IMR-90 (cell line): ENCODE measurements around the gene FCRL6. TPM values are rescaled to one million over a fixed set of nuclear protein-coding genes. Genes with fewer than 3 reads are reported as not detected.

Experiments
- ATAC-seq: fragments of 200-7000 bp; cut with Tn5 transposase; 2 replicates; pipeline ENCODE4 v1.9.1; 2020; ENCODE audit warnings: low read depth, mild to moderate bottlenecking, moderate library complexity
- BruUV-seq: library from RNA; stranded (reverse); fragments of 400-500 nt; replicated peaks from 2 replicates; lab custom pipeline; 2021; lab: Mats Ljungman, UMichigan
- CTCF ChIA-PET: fragments of 300-600 bp; formaldehyde crosslinking; extraction: SDS; loops from one replicate; lab custom pipeline; 2021; ENCODE audit warnings: antibody characterized with exemption; lab: Yijun Ruan, JAX
- POLR2A ChIA-PET: fragments of 300-600 bp; sonication (Branson Sonifier 250); formaldehyde crosslinking; loops from one replicate; lab custom pipeline; 2022; ENCODE audit warnings: antibody characterized with exemption; ENCODE audit not compliant: unreplicated experiment; lab: Charles Lee
- DNase-seq: peaks from one replicate; pipeline ENCODE4 v3.0.0; 2013
- H2AFZ ChIP-seq: replicated peaks from 2 replicates; pipeline ENCODE3; 2013; ENCODE audit warnings: low read length, mild to moderate bottlenecking; ENCODE audit not compliant: poor library complexity
- H2AK5ac ChIP-seq: 2 replicates; pipeline ENCODE4 v1.6.1; 2013; ENCODE audit warnings: low read depth, low read length, inconsistent platforms
- H2AK9ac ChIP-seq: replicated peaks from 2 replicates; pipeline ENCODE3; 2013; ENCODE audit warnings: mild to moderate bottlenecking, low read depth, low read length, moderate library complexity; ENCODE audit not compliant: poor library complexity
- H2BK120ac ChIP-seq: 2 replicates; pipeline ENCODE4 v1.6.1; 2013; ENCODE audit warnings: low read depth, low read length, inconsistent platforms
- H2BK15ac ChIP-seq: 3 replicates; pipeline ENCODE4 v1.6.1; 2013; ENCODE audit warnings: low read depth, low read length, inconsistent platforms
- H2BK20ac ChIP-seq: 2 replicates; pipeline ENCODE4 v1.6.1; 2013; ENCODE audit warnings: low read depth, mild to moderate bottlenecking, inconsistent platforms, low read length, moderate library complexity
- H2BK5ac ChIP-seq: 2 replicates; pipeline ENCODE4 v1.6.1; 2013; ENCODE audit warnings: mild to moderate bottlenecking, low read depth, low read length, inconsistent platforms; ENCODE audit not compliant: poor library complexity, severe bottlenecking
- H3K14ac ChIP-seq: replicated peaks from 2 replicates; pipeline ENCODE4 v1.6.1; 2013; ENCODE audit warnings: low read depth, low read length, inconsistent platforms
- H3K18ac ChIP-seq: 2 replicates; pipeline ENCODE4 v1.6.1; 2013; ENCODE audit warnings: low read depth, low read length, control low read depth
- H3K23ac ChIP-seq: 2 replicates; pipeline ENCODE4 v1.6.1; 2013; ENCODE audit warnings: low read depth, low read length, inconsistent platforms
- H3K27ac ChIP-seq: 2 replicates; pipeline ENCODE4 v1.5.1; 2013; ENCODE audit warnings: mild to moderate bottlenecking, control low read depth, low read length; ENCODE audit not compliant: insufficient read depth
- H3K27me3 ChIP-seq: 2 replicates; pipeline ENCODE4 v1.6.1; 2013; ENCODE audit warnings: low read length; ENCODE audit not compliant: control insufficient read depth, insufficient read depth
- H3K36me3 ChIP-seq: 2 replicates; pipeline ENCODE4 v1.6.1; 2013; ENCODE audit warnings: low read length, mixed read lengths; ENCODE audit not compliant: control insufficient read depth, insufficient read depth
- H3K4ac ChIP-seq: 2 replicates; pipeline ENCODE4 v1.6.1; 2013; ENCODE audit warnings: low read depth, low read length, inconsistent platforms
- H3K4me1 ChIP-seq: 2 replicates; pipeline ENCODE4 v1.6.1; 2013; ENCODE audit warnings: low read length, mixed read lengths; ENCODE audit not compliant: control insufficient read depth, insufficient read depth
- H3K4me2 ChIP-seq: 2 replicates; pipeline ENCODE4 v1.6.1; 2013; ENCODE audit warnings: low read depth, mild to moderate bottlenecking, control low read depth, low read length, moderate library complexity
- H3K4me3 ChIP-seq: 2 replicates; pipeline ENCODE4 v1.5.1; 2013; ENCODE audit warnings: low read depth, mild to moderate bottlenecking, control low read depth, low read length, moderate library complexity; ENCODE audit not compliant: insufficient read depth
- H3K56ac ChIP-seq: 2 replicates; pipeline ENCODE4 v1.6.1; 2013; ENCODE audit warnings: low read length, inconsistent platforms; ENCODE audit not compliant: insufficient read depth; ENCODE audit errors: extremely low read depth
- H3K79me1 ChIP-seq, 2 experiments: 2 replicates each; pipeline ENCODE4 v1.6.1; 2013; ENCODE audit warnings: low read length in 2 of 2, inconsistent platforms in 1 of 2, low read depth in 1 of 2
- H3K9ac ChIP-seq: 2 replicates; pipeline ENCODE4 v1.6.1; 2013; ENCODE audit warnings: low read depth, low read length, control low read depth
- H3K9me1 ChIP-seq: 2 replicates; pipeline ENCODE4 v1.6.1; 2013; ENCODE audit warnings: low read length, inconsistent platforms; ENCODE audit not compliant: insufficient read depth
- H3K9me3 ChIP-seq: 2 replicates; pipeline ENCODE4 v1.6.1; 2013; ENCODE audit warnings: low read length; ENCODE audit not compliant: control insufficient read depth, insufficient read depth
- H4K20me1 ChIP-seq: 2 replicates; pipeline ENCODE4 v1.6.1; 2013; ENCODE audit warnings: low read length, inconsistent platforms; ENCODE audit not compliant: insufficient read depth
- H4K5ac ChIP-seq: 2 replicates; pipeline ENCODE4 v1.6.1; 2013; ENCODE audit warnings: mild to moderate bottlenecking, low read depth, low read length, control low read depth
- H4K8ac ChIP-seq, 2 experiments: 2 replicates each; pipeline ENCODE4 v1.6.1; 2013; ENCODE audit warnings: low read depth in 2 of 2, low read length in 2 of 2, control low read depth in 1 of 2, inconsistent platforms in 1 of 2
- H4K91ac ChIP-seq: 2 replicates; pipeline ENCODE4 v1.6.1; 2013; ENCODE audit warnings: low read depth, low read length, inconsistent platforms; ENCODE audit not compliant: insufficient read depth
- BHLHE40 ChIP-seq: fragments of 150-350 bp; IDR thresholded peaks from 2 replicates; pipeline ENCODE4 v1.6.1; 2016; ENCODE audit warnings: mild to moderate bottlenecking, low read depth, low read length
- CEBPB ChIP-seq: IDR thresholded peaks from 2 replicates; pipeline ENCODE4 v1.6.1; 2012; ENCODE audit warnings: low read depth, low read length, improper control_type of control experiment
- CHD1 ChIP-seq: IDR thresholded peaks from 2 replicates; pipeline ENCODE4 v1.6.1; 2012; ENCODE audit warnings: low read depth, low read length, improper control_type of control experiment
- ELK1 ChIP-seq: fragments of 150-350 bp; IDR thresholded peaks from 2 replicates; pipeline ENCODE4 v1.6.1; 2016; ENCODE audit warnings: low read depth, mild to moderate bottlenecking, low read length, moderate library complexity, borderline replicate concordance
- FOS ChIP-seq: fragments of 150-350 bp; IDR thresholded peaks from 2 replicates; pipeline ENCODE4 v1.6.1; 2016; ENCODE audit warnings: low read depth, low read length
- MAFK ChIP-seq: IDR thresholded peaks from 2 replicates; pipeline ENCODE4 v1.6.1; 2012; ENCODE audit warnings: low read depth, low read length, improper control_type of control experiment
- MAZ ChIP-seq: IDR thresholded peaks from 2 replicates; pipeline ENCODE4 v1.6.1; 2012; ENCODE audit warnings: low read depth, mild to moderate bottlenecking, low read length, improper control_type of control experiment, moderate library complexity, borderline replicate concordance
- MXI1 ChIP-seq: IDR thresholded peaks from 2 replicates; pipeline ENCODE4 v1.6.1; 2012; ENCODE audit warnings: low read depth, mild to moderate bottlenecking, low read length, moderate library complexity, borderline replicate concordance
- NFE2L2 ChIP-seq: fragments of 150-350 bp; IDR thresholded peaks from 2 replicates; pipeline ENCODE4 v1.6.1; 2016; ENCODE audit warnings: low read depth, mild to moderate bottlenecking, low read length
- POLR2A ChIP-seq: IDR thresholded peaks from 2 replicates; pipeline ENCODE4 v1.6.1; 2012; ENCODE audit warnings: mild to moderate bottlenecking, low read depth, low read length
- RAD21 ChIP-seq: IDR thresholded peaks from 2 replicates; pipeline ENCODE4 v1.6.1; 2012; ENCODE audit warnings: low read length, improper control_type of control experiment
- RCOR1 ChIP-seq: IDR thresholded peaks from 2 replicates; pipeline ENCODE4 v1.6.1; 2012; ENCODE audit warnings: mild to moderate bottlenecking, low read length, improper control_type of control experiment; ENCODE audit not compliant: insufficient replicate concordance
- RFX5 ChIP-seq: IDR thresholded peaks from 2 replicates; pipeline ENCODE4 v1.8.0; 2012; ENCODE audit warnings: low read depth, mild to moderate bottlenecking, low read length, moderate library complexity
- SMC3 ChIP-seq: fragments of 150-350 bp; IDR thresholded peaks from 2 replicates; pipeline ENCODE4 v1.6.1; 2016; ENCODE audit warnings: low read depth, mild to moderate bottlenecking, antibody characterized with exemption, low read length, moderate library complexity
- WGBS, 2 experiments: methylation state at CpG; one replicate each; pipeline versions ENCODE4 v1.1.5 to v1.1.7; 2013; ENCODE audit warnings: missing lambda C conversion rate in 2 of 2; ENCODE audit not compliant: insufficient read length in 1 of 2; ENCODE audit errors: extremely low coverage in 2 of 2; 5-methylcytosine and 5-hydroxymethylcytosine counted together
- dilution Hi-C: fragments of 300-500 bp; cut with HindIII; formaldehyde crosslinking; loops from one replicate; pipeline ENCODE4 v1.14.3; 2018; ENCODE audit warnings: low sequenced_read_pairs; ENCODE audit not compliant: unreplicated experiment
- in situ Hi-C: fragments of 300-500 bp; cut with MboI; formaldehyde crosslinking; loops from 3 replicates; pipeline ENCODE4 v1.14.3; 2019; ENCODE audit warnings: low sequenced_read_pairs, inconsistent platforms, mixed read lengths
- intact Hi-C: fragments of 100-400 bp; cut with micrococcal nuclease; formaldehyde crosslinking; loops from 2 replicates; pipeline ENCODE4 v1.10.0; 2022
- polyA plus RNA-seq, 3 experiments: library from polyadenylated mRNA; depleted of rRNA; stranded (reverse); fragments of >200 nt; gene quantifications; 2 replicates each; pipeline ENCODE4 v1.2.3, GENCODE V29; 2012; ENCODE audit warnings: low replicate concordance in 1 of 3
- total RNA-seq: library from RNA; depleted of rRNA; stranded (reverse); fragments of >200 nt; gene quantifications from 2 replicates; pipeline ENCODE4 v1.2.3, GENCODE V29; 2012
- TF ChIP-seq, protein P1 (sequence below): fragments of 150-350 bp; IDR thresholded peaks from 2 replicates; pipeline ENCODE4 v1.6.1; 2017; ENCODE audit warnings: mild to moderate bottlenecking, antibody characterized with exemption, low read length, low read depth
- TF ChIP-seq, protein P2 (sequence below): conservative IDR thresholded peaks from 2 replicates; pipeline ENCODE4 v1.5.1; 2012; ENCODE audit warnings: mild to moderate bottlenecking, low read depth, low read length, improper control_type of control experiment

FCRL6 gene
- total and polyA plus RNA-seq, 2 of the 4 experiments (the other 2 are of a cell fraction) = not detected

DNA sequence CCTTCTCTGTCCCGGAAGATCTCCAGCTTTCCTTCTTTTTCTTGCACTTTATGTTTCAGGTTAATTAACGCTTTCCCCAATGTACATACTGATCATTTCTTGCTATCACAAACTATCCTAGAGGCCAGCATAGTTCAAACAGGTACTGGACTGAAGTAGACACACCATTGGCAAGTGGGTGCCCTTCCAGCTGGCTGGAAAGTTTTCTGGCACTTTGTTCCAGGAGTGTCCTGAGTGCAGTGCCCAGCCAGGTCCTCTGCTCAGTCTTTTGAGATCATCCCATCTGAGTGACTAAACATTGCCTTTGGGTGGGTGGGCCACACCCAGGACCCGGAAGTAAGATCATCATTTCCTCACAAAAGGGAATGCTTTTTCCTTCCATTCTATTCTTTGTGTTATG lies 36.4 kb upstream of the FCRL6 start:
- 80% methylated on average over 1 of the region's 3 CpGs; no CpG with 5 or more reads in 1 of the 2 experiments for WGBS, 2 experiments
- Histone ChIP-seq H3K79me1 (no peaks in the 10 kb centered on the region), H2BK20ac (no peak overlapping the region), H4K91ac (no peak overlapping the region), H3K18ac (no peak overlapping the region), H4K8ac (no peak overlapping the region), H3K27me3 (no peaks in the 10 kb centered on the region), H2AK9ac (no peak overlapping the region), H3K4me2 (no peak overlapping the region), H2AFZ (no peak overlapping the region), H3K4me1 (no peaks in the 10 kb centered on the region), H3K9me1 (no peaks in the 10 kb centered on the region), H2BK15ac (no peak overlapping the region), H2BK120ac (no peak overlapping the region), H2BK5ac (no peak overlapping the region), H3K9ac (no peak overlapping the region), H3K56ac (no peak overlapping the region), H3K14ac (no peak overlapping the region), H4K20me1 (no peaks in the 10 kb centered on the region), H3K4me3 (no peak overlapping the region), H3K4ac (no peak overlapping the region), H2AK5ac (no peak overlapping the region), H4K5ac (no peak overlapping the region), H3K23ac (no peak overlapping the region), H3K9me3 (no peaks in the 10 kb centered on the region), H3K36me3 (no peaks in the 10 kb centered on the region), H3K27ac (no peak overlapping the region)
- TF ChIP-seq ELK1 (no peak), FOS (no peak), RCOR1 (no peak), MXI1 (no peak), CHD1 (no peak), SMC3 (no peak), POLR2A (no peak), RAD21 (no peak), MAZ (no peak), NFE2L2 (no peak), RFX5 (no peak), MAFK (no peak), CEBPB (no peak), BHLHE40 (no peak)
- TF ChIP-seq, protein P1, sequence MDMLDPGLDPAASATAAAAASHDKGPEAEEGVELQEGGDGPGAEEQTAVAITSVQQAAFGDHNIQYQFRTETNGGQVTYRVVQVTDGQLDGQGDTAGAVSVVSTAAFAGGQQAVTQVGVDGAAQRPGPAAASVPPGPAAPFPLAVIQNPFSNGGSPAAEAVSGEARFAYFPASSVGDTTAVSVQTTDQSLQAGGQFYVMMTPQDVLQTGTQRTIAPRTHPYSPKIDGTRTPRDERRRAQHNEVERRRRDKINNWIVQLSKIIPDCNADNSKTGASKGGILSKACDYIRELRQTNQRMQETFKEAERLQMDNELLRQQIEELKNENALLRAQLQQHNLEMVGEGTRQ = no peak
- TF ChIP-seq, protein P2, sequence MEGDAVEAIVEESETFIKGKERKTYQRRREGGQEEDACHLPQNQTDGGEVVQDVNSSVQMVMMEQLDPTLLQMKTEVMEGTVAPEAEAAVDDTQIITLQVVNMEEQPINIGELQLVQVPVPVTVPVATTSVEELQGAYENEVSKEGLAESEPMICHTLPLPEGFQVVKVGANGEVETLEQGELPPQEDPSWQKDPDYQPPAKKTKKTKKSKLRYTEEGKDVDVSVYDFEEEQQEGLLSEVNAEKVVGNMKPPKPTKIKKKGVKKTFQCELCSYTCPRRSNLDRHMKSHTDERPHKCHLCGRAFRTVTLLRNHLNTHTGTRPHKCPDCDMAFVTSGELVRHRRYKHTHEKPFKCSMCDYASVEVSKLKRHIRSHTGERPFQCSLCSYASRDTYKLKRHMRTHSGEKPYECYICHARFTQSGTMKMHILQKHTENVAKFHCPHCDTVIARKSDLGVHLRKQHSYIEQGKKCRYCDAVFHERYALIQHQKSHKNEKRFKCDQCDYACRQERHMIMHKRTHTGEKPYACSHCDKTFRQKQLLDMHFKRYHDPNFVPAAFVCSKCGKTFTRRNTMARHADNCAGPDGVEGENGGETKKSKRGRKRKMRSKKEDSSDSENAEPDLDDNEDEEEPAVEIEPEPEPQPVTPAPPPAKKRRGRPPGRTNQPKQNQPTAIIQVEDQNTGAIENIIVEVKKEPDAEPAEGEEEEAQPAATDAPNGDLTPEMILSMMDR = no peak
- ChIA-PET CTCF (no interaction called here), POLR2A (no interaction called here)
- no TSS peak for BruUV-seq
- in situ Hi-C loops (no loop called here), dilution Hi-C loops (no loop called here), intact Hi-C loops (no loop called here)
- DNase-seq (no peak), ATAC-seq (no peak)
